GM12878 (cell line): ENCODE measurements around the gene LMBRD1. TPM values are rescaled to one million over a fixed set of nuclear protein-coding genes. Genes with fewer than 3 reads are reported as not detected.
A peak's percentile ranks its signal among the peaks of the same experiment; 100 is the strongest.

Experiments
- CEBPB ChIP-seq, 2 experiments: fragments of 150-350 bp in 1 of 2; IDR thresholded peaks; 2 replicates each; pipeline ENCODE4 v1.6.1; 2012 to 2014; ENCODE audit warnings: low read depth in 2 of 2, low read length in 2 of 2, borderline replicate concordance in 1 of 2, inconsistent platforms in 1 of 2
- CREM ChIP-seq: IDR thresholded peaks from 2 replicates; pipeline ENCODE4 v1.6.1; 2014; ENCODE audit warnings: antibody characterized with exemption, low read depth
- CTCF ChIP-seq, 3 experiments: IDR thresholded peaks in 2 of 3; conservative IDR thresholded peaks in 1 of 3; 2 replicates each; pipeline ENCODE4 v1.5.1; 2011; ENCODE audit warnings: low read depth in 3 of 3, low read length in 3 of 3, mild to moderate bottlenecking in 3 of 3, control low read depth in 2 of 3, moderate library complexity in 2 of 3, inconsistent platforms in 1 of 3, mixed read lengths in 1 of 3; ENCODE audit not compliant: control insufficient read depth in 2 of 3, insufficient read depth in 1 of 3; ENCODE audit errors: extremely low read depth in 1 of 3
- E2F8 ChIP-seq: fragments of 450-650 bp; IDR thresholded peaks from 2 replicates; pipeline ENCODE4 v1.6.1; 2018; ENCODE audit warnings: mild to moderate bottlenecking, low read depth, moderate library complexity; ENCODE audit not compliant: partially characterized antibody
- EZH2 ChIP-seq: IDR thresholded peaks from 2 replicates; pipeline ENCODE4 v1.6.1; 2012; ENCODE audit warnings: low read depth, mild to moderate bottlenecking, control low read depth, inconsistent platforms, low read length, borderline replicate concordance; ENCODE audit not compliant: control insufficient read depth
- HDGF ChIP-seq: fragments of 450-650 bp; IDR thresholded peaks from 2 replicates; pipeline ENCODE4 v1.6.1; 2016; ENCODE audit warnings: antibody characterized with exemption
- HSF1 ChIP-seq: fragments of 150-350 bp; IDR thresholded peaks from 2 replicates; pipeline ENCODE4 v1.6.1; 2014; ENCODE audit warnings: mild to moderate bottlenecking, low read depth, low read length
- IKZF2 ChIP-seq, 2 experiments: fragments of 450-650 bp; IDR thresholded peaks; 2 replicates each; pipeline ENCODE4 v1.6.1; 2017; ENCODE audit warnings: mild to moderate bottlenecking in 2 of 2, moderate library complexity in 2 of 2
- KDM1A ChIP-seq: fragments of 200-600 bp; sonication (generic); IDR thresholded peaks from 2 replicates; pipeline ENCODE4 v1.6.1; 2016; ENCODE audit warnings: borderline replicate concordance
- MAX ChIP-seq: IDR thresholded peaks from 2 replicates; pipeline ENCODE4 v1.6.1; 2012; ENCODE audit warnings: low read depth, low read length, improper control_type of control experiment
- MEF2B ChIP-seq: fragments of 450-650 bp; IDR thresholded peaks from 2 replicates; pipeline ENCODE4 v1.6.1; 2018; ENCODE audit warnings: mild to moderate bottlenecking, moderate library complexity; ENCODE audit not compliant: partially characterized antibody, poor library complexity, severe bottlenecking
- MTA3 ChIP-seq: IDR thresholded peaks from 2 replicates; pipeline ENCODE4 v1.6.1; 2012; ENCODE audit warnings: low read length, inconsistent platforms, borderline replicate concordance
- POLR2AphosphoS5 ChIP-seq: IDR thresholded peaks from 2 replicates; pipeline ENCODE4 v1.6.1; 2011; ENCODE audit warnings: mild to moderate bottlenecking, low read length, inconsistent platforms
- REST ChIP-seq: IDR thresholded peaks from 2 replicates; pipeline ENCODE4 v1.6.1; 2012; ENCODE audit warnings: mild to moderate bottlenecking, low read depth, low read length
- RFX5 ChIP-seq: IDR thresholded peaks from 2 replicates; pipeline ENCODE4 v1.6.1; 2011; ENCODE audit warnings: low read depth, low read length, improper control_type of control experiment
- SRF ChIP-seq, 2 experiments: IDR thresholded peaks; 2 replicates each; pipeline ENCODE4 v1.6.1; 2011; ENCODE audit warnings: low read depth in 2 of 2, low read length in 2 of 2, mild to moderate bottlenecking in 1 of 2, moderate library complexity in 1 of 2
- SUZ12 ChIP-seq: fragments of 200-600 bp; sonication (generic); IDR thresholded peaks from one replicate; pipeline ENCODE4 v1.6.1; 2018; ENCODE audit warnings: antibody characterized with exemption, mild to moderate bottlenecking; ENCODE audit not compliant: unreplicated experiment
- TAF1 ChIP-seq: IDR thresholded peaks from 2 replicates; pipeline ENCODE4 v1.6.1; 2011; ENCODE audit warnings: mild to moderate bottlenecking, low read depth, low read length, borderline replicate concordance
- ZNF274 ChIP-seq: IDR thresholded peaks from one replicate; pipeline ENCODE4 v1.8.0; 2011; ENCODE audit not compliant: insufficient read length, insufficient read depth
- ZNF384 ChIP-seq: IDR thresholded peaks from 2 replicates; pipeline ENCODE4 v1.6.1; 2012; ENCODE audit warnings: low read depth, mild to moderate bottlenecking, low read length, improper control_type of control experiment, borderline replicate concordance
- ZZZ3 ChIP-seq: IDR thresholded peaks from 2 replicates; pipeline ENCODE4 v1.6.1; 2011; ENCODE audit warnings: low read depth; ENCODE audit not compliant: control insufficient read depth, insufficient read length
- polyA plus RNA-seq, 11 experiments: library from polyadenylated mRNA; depleted of rRNA in 4 of 11; unstranded in 6 of 11; stranded (reverse) in 5 of 11; fragments of >200 nt; fragmentation: Nextera tagmentation in 4 of 11; fragmentation: Illumina TruSeq in 1 of 11; extraction: Ambion mirVana in 4 of 11; extraction: Trizol in 1 of 11; gene quantifications; 1 replicate in 1 of 11; 2 replicates in 10 of 11; pipeline versions ENCODE4 v1.2.1 to v1.2.3, GENCODE V29; 2011 to 2016; ENCODE audit warnings: inconsistent platforms in 2 of 11, missing spikeins in 2 of 11, low read depth in 1 of 11
- total RNA-seq, 4 experiments: library from RNA; depleted of rRNA in 3 of 4; stranded (reverse); fragments of >200 nt in 3 of 4; fragmentation: Illumina TruSeq in 1 of 4; extraction: Trizol in 1 of 4; gene quantifications; 2 replicates each; pipeline versions ENCODE4 v1.2.1 to v1.2.3, GENCODE V29; 2013 to 2021

The LMBRD1 gene
- total and polyA plus RNA-seq, 10 of the 15 experiments (the other 5 are each of a cell fraction or from before 2014, with no cell fraction given): 20.0 to 82.1 (median 27.2) TPM

GRCh38 chr6:69813508-69813907 is 16.7 kb upstream of the LMBRD1 start (continued):
- TF ChIP-seq E2F8: no peak
- TF ChIP-seq CTCF (IDR thresholded peaks at IDR 0.05 in 2 of 3, conservative IDR thresholded peaks at IDR 0.05 in 1 of 3; ENCODE audit: control insufficient read depth in 2 of 3, extremely low read depth in 1 of 3, insufficient read depth in 1 of 3, low read depth in 3 of 3, low read length in 3 of 3): no peak
- TF ChIP-seq CREM: 0 out of 2 replicates have a peak, but pooled peaks have one; percentile 35
- no peak for TF ChIP-seq RFX5
- no peak for TF ChIP-seq EZH2
- TF ChIP-seq HSF1: no peak
- no peak for TF ChIP-seq HDGF
- no peak for TF ChIP-seq ZNF274
- no peak for TF ChIP-seq TAF1
- no peak for TF ChIP-seq MAX
- 0 out of 2 replicates have a peak, but pooled peaks have one; percentile 40 for TF ChIP-seq MTA3
- peak; percentile 89 to 90 for TF ChIP-seq IKZF2 (IDR thresholded peaks at IDR 0.05)
- no peak for TF ChIP-seq KDM1A
- no peak for TF ChIP-seq SUZ12
- TF ChIP-seq SRF (IDR thresholded peaks at IDR 0.05; ENCODE audit: low read depth in 2 of 2, low read length in 2 of 2): no peak
- no peak for TF ChIP-seq ZNF384
- no peak for TF ChIP-seq POLR2AphosphoS5
- TF ChIP-seq CEBPB (IDR thresholded peaks at IDR 0.05; ENCODE audit: borderline replicate concordance in 1 of 2, low read depth in 2 of 2, low read length in 2 of 2): no peak
- no peak for TF ChIP-seq ZZZ3
- no peak for TF ChIP-seq REST
- TF ChIP-seq MEF2B: no peak
